Stimulated activated CD8-positive, alpha-beta memory T cell treated with anti-CD3 and anti-CD28 coated beads, Interleukin-15, amount 100 ng/mL, for 4 hours (primary cell): ENCODE results near the gene ZNF324B.
"Not testable (repeated sequence)": the region's sequence is repeated elsewhere in the genome, so short reads cannot be mapped to it uniquely, and the experiment has no call there.

ENCODE experiments used
- DNase-seq, 2 donors: peaks; one replicate each; pipeline ENCODE4 v3.0.0-alpha.2; 2020; ENCODE audit warnings: low read depth in 2 of 2

The ZNF324B gene

GRCh38 chr19:58479736-58480480, 28.5 kb downstream of the ZNF324B start:
- DNase-seq: no peak

DNA sequence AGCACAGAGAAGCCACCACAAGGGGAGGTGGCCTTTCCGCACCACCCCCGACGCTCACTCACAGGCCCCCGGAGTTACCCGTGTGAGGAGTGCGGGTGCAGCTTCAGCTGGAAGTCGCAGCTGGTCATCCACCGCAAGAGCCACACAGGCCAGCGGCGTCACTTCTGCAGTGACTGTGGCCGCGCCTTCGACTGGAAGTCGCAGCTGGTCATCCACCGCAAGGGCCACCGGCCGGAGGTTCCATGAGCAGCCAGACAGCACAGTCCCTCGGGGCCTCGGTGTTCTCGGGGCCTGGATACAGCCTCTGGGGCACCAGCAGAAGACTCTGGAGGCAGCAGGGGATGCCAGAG, 29.0 kb downstream of the ZNF324B start:
- no peak for DNase-seq

DNA sequence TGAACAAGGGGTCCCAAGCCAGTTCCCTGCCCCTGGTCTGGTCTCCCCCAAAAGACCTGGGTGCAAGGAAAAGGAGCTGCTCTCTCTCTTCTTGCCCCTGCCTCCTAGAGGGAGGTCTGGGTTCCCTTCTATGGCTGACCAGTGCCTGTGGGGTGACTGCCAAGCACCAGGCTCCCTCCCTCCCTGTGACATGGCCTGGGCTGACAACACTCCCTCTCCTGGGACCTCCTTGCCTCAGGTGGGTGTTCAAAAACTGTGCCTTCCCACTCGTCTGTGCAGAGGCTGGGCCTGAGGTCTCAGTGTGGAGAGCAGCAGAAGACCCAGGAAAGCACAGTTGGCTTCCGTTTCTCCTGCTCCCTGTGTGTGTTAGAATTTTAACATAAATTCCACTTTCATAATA, 29.4 kb downstream of the ZNF324B start:
- DNase-seq: no peak

DNA sequence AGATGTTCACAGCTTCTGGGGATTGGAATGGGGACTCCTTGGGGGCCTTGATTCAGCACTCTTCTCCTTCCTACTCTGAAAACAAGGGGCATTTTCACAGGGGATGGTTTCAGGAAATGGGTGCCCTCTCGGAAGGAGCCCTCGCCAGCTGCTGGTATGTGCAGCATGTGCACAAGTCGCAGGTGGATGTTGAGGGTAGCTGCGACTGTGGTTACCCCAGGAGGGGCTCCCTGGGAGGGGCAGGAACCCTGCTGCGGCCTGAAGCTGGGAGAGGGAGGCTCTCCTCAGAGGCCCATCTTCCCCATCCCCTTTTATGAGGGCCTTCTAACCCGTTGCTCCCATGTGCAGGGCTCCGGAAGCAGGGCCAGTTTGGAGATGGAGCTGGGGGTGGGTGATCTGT, 30.9 kb downstream of the ZNF324B start:
- no peak for DNase-seq

GRCh38 chr19:58483776-58484175, 32.4 kb downstream of the ZNF324B start:
- no peak for DNase-seq

DNA sequence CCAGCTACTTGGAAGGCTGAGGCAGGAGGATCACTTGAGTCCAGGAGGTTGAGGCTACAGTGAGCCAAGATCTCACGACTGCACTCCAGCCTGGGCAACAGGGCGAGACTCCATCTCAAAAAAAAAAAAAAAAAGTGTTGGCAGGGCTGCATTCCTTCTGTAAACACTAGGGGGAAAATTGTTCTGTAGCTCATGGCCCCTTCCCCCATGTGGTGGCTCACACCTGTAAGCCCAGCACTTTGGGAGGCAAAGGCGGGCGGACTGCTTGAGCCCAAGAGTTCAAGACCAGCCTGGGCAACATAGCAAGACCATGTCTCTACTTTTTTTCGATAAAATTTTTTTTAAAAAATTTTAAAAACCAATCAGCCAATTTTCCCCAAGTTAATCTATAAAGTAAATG, 32.9 kb downstream of the ZNF324B start:
- not testable (repeated sequence) for DNase-seq

GRCh38 chr19:58491393-58491792, 40.0 kb downstream of the ZNF324B start:
- DNase-seq: no peak

GRCh38 chr19:58492265-58492664, 40.8 kb downstream of the ZNF324B start:
- no peak for DNase-seq

DNA sequence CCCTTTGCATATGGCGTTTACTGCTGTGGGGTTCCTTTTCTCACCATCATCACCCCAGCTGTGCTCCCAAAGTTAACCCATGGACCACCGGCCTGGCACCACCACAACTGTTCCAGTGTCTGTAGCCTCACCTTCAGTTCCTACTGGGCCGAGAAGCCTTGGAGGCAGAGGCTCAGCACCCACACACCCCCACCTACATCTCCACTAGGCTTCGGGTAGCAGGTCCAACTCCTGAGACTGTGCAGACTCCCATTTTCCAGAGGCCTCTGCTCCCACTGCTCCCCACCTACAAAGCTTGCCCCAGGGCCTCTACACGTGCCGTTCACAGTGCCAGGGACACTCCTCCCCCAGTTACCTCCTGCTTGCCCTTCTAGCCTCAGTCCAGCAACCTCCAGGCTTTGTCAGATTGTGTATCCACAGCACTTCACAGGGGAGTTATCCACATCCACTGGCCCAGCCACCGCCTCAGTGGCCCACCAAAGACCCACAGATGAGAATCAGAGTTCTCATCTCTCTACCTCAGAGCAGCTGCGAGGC, 46.3 kb downstream of the ZNF324B start:
- DNase-seq: no peak

GRCh38 chr19:58498316-58499020, 47.0 kb downstream of the ZNF324B start:
- DNase-seq: no peak

DNA sequence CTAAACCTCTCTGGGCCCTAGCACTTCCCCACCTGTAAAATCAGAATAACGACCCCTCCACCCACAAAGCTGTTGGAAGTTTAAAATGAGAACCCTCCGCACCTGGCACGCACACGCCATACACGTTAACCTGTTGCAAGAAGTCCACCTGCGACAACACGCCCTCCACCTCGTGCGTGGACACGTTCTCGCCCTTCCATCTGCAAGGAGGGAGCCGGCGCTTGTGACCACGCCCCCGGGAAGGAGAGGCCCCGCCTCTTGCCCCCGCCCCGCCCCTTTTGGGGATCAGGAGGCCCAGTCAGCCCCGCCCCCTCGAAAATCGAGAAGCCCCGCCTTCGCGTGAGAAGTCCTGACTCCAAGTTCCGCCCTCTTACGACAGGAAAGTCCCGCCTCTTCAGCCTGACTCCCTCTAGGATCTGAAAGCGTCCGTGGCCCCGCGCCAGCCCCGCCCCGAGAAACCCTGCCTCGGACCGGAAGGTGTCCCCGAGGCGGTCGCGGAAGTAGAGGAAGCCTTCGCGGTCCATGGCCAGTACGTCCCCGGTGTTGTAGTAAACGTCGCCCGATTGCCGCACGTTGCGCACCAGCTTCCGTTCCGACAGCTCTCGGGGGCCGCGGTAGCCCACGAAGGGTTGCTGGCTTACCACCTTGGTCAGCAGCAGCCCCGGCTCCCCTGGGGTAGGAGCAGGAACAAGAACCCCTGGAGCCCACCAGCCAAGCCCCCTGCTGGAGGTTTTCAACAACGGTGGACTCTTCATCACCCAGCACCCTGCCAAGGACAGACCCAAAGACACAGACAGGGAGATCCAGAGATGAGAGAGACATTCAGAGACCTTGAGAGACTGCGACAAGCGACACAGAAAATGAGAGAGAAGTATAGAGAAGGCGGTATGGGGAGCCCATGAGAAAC, 47.9 kb downstream of the ZNF324B start:
- DNase-seq: peak; percentile 90 to 95

- no peak for DNase-seq
Measured at GRCh38 chr19:58500242-58500641, 48.8 kb downstream of the ZNF324B start.
